Cortex of kidney (tissue), 1 donor: ENCODE data around the gene CPT1C.

Experiments used
- DNase-seq: peaks from one replicate; lab custom pipeline; 2025; lab: John Stamatoyannopoulos, UW

The CPT1C gene

GRCh38 chr19:49682274-49682673, 8.6 kb upstream of the CPT1C start:
- no peak for DNase-seq

- DNase-seq = no peak
Observed at GRCh38 chr19:49683814-49684250, 7.1 kb upstream of the CPT1C start.

GRCh38 chr19:49684251-49684982, 6.5 kb upstream of the CPT1C start:
- no peak for DNase-seq

GRCh38 chr19:49684983-49685553, 5.8 kb upstream of the CPT1C start:
- DNase-seq = no peak

GRCh38 chr19:49685845-49686332, 5.0 kb upstream of the CPT1C start:
- DNase-seq = no peak

GRCh38 chr19:49686503-49687088, 4.3 kb upstream of the CPT1C start:
- no peak for DNase-seq

- DNase-seq = no peak
Observed at GRCh38 chr19:49687150-49687549, 3.8 kb upstream of the CPT1C start.

GRCh38 chr19:49687566-49688316, 3.2 kb upstream of the CPT1C start:
- DNase-seq = no peak

- DNase-seq = no peak
Observed at GRCh38 chr19:49688531-49689132, 2.3 kb upstream of the CPT1C start.

GRCh38 chr19:49689133-49690078, 1.5 kb upstream of the CPT1C start, which contains the start of gene ADM5:
TSS of gene ADM5 (plus strand) at chr19:49689594. CDS start at chr19:49689838, 244 bp downstream.
- DNase-seq = no peak

- DNase-seq = no peak
Observed at GRCh38 chr19:49690079-49690655, 749 bp upstream of the CPT1C start.

GRCh38 chr19:49691243-49692146, 579 bp downstream of the CPT1C start:
- DNase-seq = no peak

- no peak for DNase-seq
Observed at GRCh38 chr19:49692147-49692506, 1.2 kb downstream of the CPT1C start.

- DNase-seq = no peak
Observed at GRCh38 chr19:49696115-49696514, 5.2 kb downstream of the CPT1C start.

- DNase-seq = no peak
Observed at GRCh38 chr19:49696865-49697264, 5.9 kb downstream of the CPT1C start.

GRCh38 chr19:49699364-49699763, 8.4 kb downstream of the CPT1C start:
- no peak for DNase-seq

- DNase-seq = no peak
Observed at GRCh38 chr19:49700563-49700962, 9.6 kb downstream of the CPT1C start.

- no peak for DNase-seq
Observed at GRCh38 chr19:49701271-49701786, 10.4 kb downstream of the CPT1C start.
